Measurements from ENCODE around the gene KIF18B.

DNA sequence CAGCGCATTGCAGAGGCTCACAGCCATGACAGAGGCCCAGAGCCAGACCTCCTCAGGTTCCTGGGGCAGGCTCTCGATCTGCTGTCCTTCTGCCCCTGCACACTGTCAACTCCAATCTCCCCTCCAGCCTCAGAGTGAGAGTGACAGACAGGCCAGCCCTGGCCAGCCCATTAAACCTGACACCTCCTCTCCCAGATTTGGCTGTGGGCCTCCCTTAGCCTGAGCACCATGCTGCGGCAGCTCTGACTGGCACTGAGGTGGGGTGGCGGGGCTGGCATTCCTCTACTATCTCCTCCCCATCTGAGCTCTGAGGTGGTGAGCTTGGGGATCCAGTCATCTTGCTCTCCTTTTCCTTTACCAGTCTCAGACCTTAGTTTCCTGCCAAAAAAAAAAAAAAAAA is 36.0 kb upstream of the KIF18B start:
- TF ChIP-seq POLR2AphosphoS5 (IDR thresholded peaks at IDR 0.05; ENCODE audit: borderline replicate concordance, low read depth, low read length) (no peak), EZH2 (IDR thresholded peaks at IDR 0.05) (no peak)

Measured in SK-N-MC (cell line).